NCI-H2227 treated with DMSO at 0.1 percent for 48 hours (cell line): Measurements from ENCODE around the gene SPACA6.
"Not testable (repeated sequence)": the region's sequence is repeated elsewhere in the genome, so short reads cannot be mapped to it uniquely, and the experiment has no call there.

Source experiments
- DNase-seq: peaks from one replicate; lab custom pipeline; 2025; lab: John Stamatoyannopoulos, UW

The SPACA6 gene

GRCh38 chr19:51737924-51738323 lies 44.8 kb downstream of the SPACA6 start:
- no peak for DNase-seq

GRCh38 chr19:51738523-51738922 lies 45.4 kb downstream of the SPACA6 start:
- DNase-seq, result not testable (repeated sequence)

GRCh38 chr19:51739466-51740213 lies 46.5 kb downstream of the SPACA6 start:
- DNase-seq, result no peak

- DNase-seq, result no peak
These were observed 47.2 kb downstream of the SPACA6 start for GRCh38 chr19:51740356-51740755.

GRCh38 chr19:51742789-51743188 lies 49.7 kb downstream of the SPACA6 start:
- DNase-seq, result no peak

- no peak for DNase-seq
These were observed 50.3 kb downstream of the SPACA6 start for GRCh38 chr19:51743405-51743804.

GRCh38 chr19:51746731-51747130 lies 53.6 kb downstream of the SPACA6 start:
- DNase-seq, result no peak

- no peak for DNase-seq
These were observed 56.8 kb downstream of the SPACA6 start for GRCh38 chr19:51749979-51750378.

- no peak for DNase-seq
These were observed 57.4 kb downstream of the SPACA6 start for GRCh38 chr19:51750400-51751094.

- DNase-seq, result no peak
These were observed 58.5 kb downstream of the SPACA6 start, which contains the start of gene FPR1 for GRCh38 chr19:51751655-51752054. Gene FPR1 (minus strand): TSS chr19:51751878. CDS start chr19:51746994, 4,884 bp downstream.

GRCh38 chr19:51754109-51754508 lies 61.0 kb downstream of the SPACA6 start:
- DNase-seq, result no peak

GRCh38 chr19:51754770-51755169 lies 61.6 kb downstream of the SPACA6 start:
- DNase-seq, result no peak
